HEK293 (cell line): ENCODE measurements around the gene NLGN1.

ENCODE experiments used
- CTCF ChIA-PET: fragments of 350-600 bp; formaldehyde crosslinking; extraction: SDS; loops from one replicate; lab custom pipeline; 2021; ENCODE audit warnings: antibody characterized with exemption; lab: Yijun Ruan, JAX
- POLR2A ChIA-PET: fragments of 300-600 bp; formaldehyde crosslinking; extraction: SDS; loops from one replicate; lab custom pipeline; 2020; ENCODE audit warnings: antibody characterized with exemption, inconsistent platforms; lab: Yijun Ruan, JAX
- H3K27ac ChIP-seq: fragments of 200-500 bp; sonication (Bioruptor generic); 2 replicates; pipeline ENCODE4 v1.5.1; 2014; ENCODE audit warnings: low read depth, low read length, control low read depth, inconsistent platforms; ENCODE audit errors: extremely low read depth
- H3K36me3 ChIP-seq, 2 experiments: fragments of 200-500 bp in 1 of 2; sonication (Bioruptor generic) in 1 of 2; 1 replicate in 1 of 2; 2 replicates in 1 of 2; pipeline ENCODE4 v1.5.1; 2014 to 2017; ENCODE audit warnings: inconsistent platforms in 2 of 2, low read length in 2 of 2; ENCODE audit not compliant: control insufficient read depth in 2 of 2, insufficient read depth in 1 of 2
- H3K4me1 ChIP-seq: fragments of 200-500 bp; sonication (Bioruptor generic); 2 replicates; pipeline ENCODE4 v1.5.1; 2014; ENCODE audit warnings: mild to moderate bottlenecking, low read length, inconsistent platforms; ENCODE audit not compliant: control insufficient read depth, insufficient read depth
- H3K4me3 ChIP-seq: 2 replicates; pipeline ENCODE4 v1.5.1; 2011; ENCODE audit warnings: low read depth, mild to moderate bottlenecking, control low read depth, low read length, moderate library complexity
- H3K9me3 ChIP-seq: fragments of 200-500 bp; sonication (Bioruptor generic); 2 replicates; pipeline ENCODE4 v1.5.1; 2014; ENCODE audit warnings: low read depth, low read length, inconsistent platforms; ENCODE audit not compliant: control insufficient read depth, insufficient read depth
- BCL11A ChIP-seq: fragments of 450-650 bp; formaldehyde crosslinking; IDR thresholded peaks from 2 replicates; pipeline ENCODE4 v1.5.1; 2016; ENCODE audit warnings: low read depth, missing biosample characterization, missing genetic modification characterization
- HOXA7 ChIP-seq: sonication (generic); formaldehyde crosslinking; IDR thresholded peaks from 2 replicates; pipeline ENCODE4 v1.8.1; 2022; ENCODE audit warnings: missing genetic modification reagents, borderline replicate concordance
- HOXD13 ChIP-seq: sonication (generic); formaldehyde crosslinking; IDR thresholded peaks from 2 replicates; pipeline ENCODE4 v1.8.0; 2022; ENCODE audit warnings: missing genetic modification reagents, borderline replicate concordance
- KLF8 ChIP-seq: fragments of 450-650 bp; formaldehyde crosslinking; IDR thresholded peaks from 2 replicates; pipeline ENCODE4 v1.5.1; 2016; ENCODE audit warnings: missing biosample characterization, missing genetic modification characterization
- OSR2 ChIP-seq: fragments of 450-650 bp; formaldehyde crosslinking; IDR thresholded peaks from 2 replicates; pipeline ENCODE4 v1.5.1; 2016; ENCODE audit warnings: missing biosample characterization, missing genetic modification characterization
- ZBTB48 ChIP-seq: fragments of 450-650 bp; formaldehyde crosslinking; IDR thresholded peaks from 2 replicates; pipeline ENCODE4 v1.5.1; 2016; ENCODE audit warnings: missing biosample characterization, missing genetic modification characterization
- ZEB2 ChIP-seq: fragments of 450-650 bp; formaldehyde crosslinking; IDR thresholded peaks from 2 replicates; pipeline ENCODE4 v1.5.1; 2016; ENCODE audit warnings: missing biosample characterization, missing genetic modification characterization
- ZNF112 ChIP-seq: fragments of 450-650 bp; formaldehyde crosslinking; IDR thresholded peaks from 2 replicates; pipeline ENCODE4 v1.5.0; 2017; ENCODE audit warnings: missing biosample characterization, missing genetic modification characterization
- ZNF169 ChIP-seq: fragments of 450-650 bp; formaldehyde crosslinking; IDR thresholded peaks from 2 replicates; pipeline ENCODE4 v1.5.1; 2016; ENCODE audit warnings: missing biosample characterization, missing genetic modification characterization
- ZNF366 ChIP-seq: fragments of 450-650 bp; formaldehyde crosslinking; conservative IDR thresholded peaks from 2 replicates; pipeline ENCODE4 v1.5.1; 2016; ENCODE audit warnings: missing biosample characterization, missing genetic modification characterization
- ZNF555 ChIP-seq: fragments of 450-650 bp; formaldehyde crosslinking; conservative IDR thresholded peaks from 2 replicates; pipeline ENCODE4 v1.5.1; 2017; ENCODE audit warnings: missing biosample characterization, mild to moderate bottlenecking, missing genetic modification characterization, inconsistent platforms
- ZNF560 ChIP-seq: fragments of 450-650 bp; formaldehyde crosslinking; IDR thresholded peaks from 2 replicates; pipeline ENCODE4 v1.5.1; 2017; ENCODE audit warnings: missing biosample characterization, missing genetic modification characterization, borderline replicate concordance
- ZNF561 ChIP-seq: fragments of 450-650 bp; IDR thresholded peaks from 2 replicates; pipeline ENCODE4 v1.5.1; 2018; ENCODE audit warnings: missing biosample characterization, missing genetic modification characterization, borderline replicate concordance
- ZNF645 ChIP-seq: fragments of 450-650 bp; formaldehyde crosslinking; IDR thresholded peaks from 2 replicates; pipeline ENCODE4; 2016; ENCODE audit warnings: missing biosample characterization, missing genetic modification characterization
- ZNF660 ChIP-seq: fragments of 450-650 bp; IDR thresholded peaks from 2 replicates; pipeline ENCODE4 v1.5.1; 2018; ENCODE audit warnings: missing biosample characterization, mild to moderate bottlenecking, missing genetic modification characterization
- ZNF791 ChIP-seq: fragments of 450-650 bp; formaldehyde crosslinking; IDR thresholded peaks from 2 replicates; pipeline ENCODE4 v1.5.1; 2016; ENCODE audit warnings: missing biosample characterization, missing genetic modification characterization
- TF ChIP-seq, protein P1 (sequence below): fragments of 450-650 bp; formaldehyde crosslinking; IDR thresholded peaks from 2 replicates; pipeline ENCODE4 v1.5.1; 2016; ENCODE audit warnings: missing biosample characterization, missing genetic modification characterization
- TF ChIP-seq, protein P2 (sequence below): fragments of 450-650 bp; formaldehyde crosslinking; IDR thresholded peaks from 2 replicates; pipeline ENCODE4 v1.5.1; 2016; ENCODE audit warnings: missing biosample characterization, missing genetic modification characterization
- TF ChIP-seq, protein P3 (sequence below): fragments of 450-650 bp; formaldehyde crosslinking; IDR thresholded peaks from 2 replicates; pipeline ENCODE4 v1.5.1; 2016; ENCODE audit warnings: missing biosample characterization, missing genetic modification characterization
- TF ChIP-seq, protein P4 (sequence below): fragments of 450-650 bp; formaldehyde crosslinking; IDR thresholded peaks from 2 replicates; pipeline ENCODE4 v1.5.1; 2017; ENCODE audit warnings: missing biosample characterization, missing genetic modification characterization

The NLGN1 gene

GRCh38 chr3:174132421-174133042 lies 735.0 kb downstream of the NLGN1 start:
- no peaks in the 10 kb centered on the region for H3K4me1 ChIP-seq
- no peaks in the 10 kb centered on the region for H3K36me3 ChIP-seq
- TF ChIP-seq, protein P1, sequence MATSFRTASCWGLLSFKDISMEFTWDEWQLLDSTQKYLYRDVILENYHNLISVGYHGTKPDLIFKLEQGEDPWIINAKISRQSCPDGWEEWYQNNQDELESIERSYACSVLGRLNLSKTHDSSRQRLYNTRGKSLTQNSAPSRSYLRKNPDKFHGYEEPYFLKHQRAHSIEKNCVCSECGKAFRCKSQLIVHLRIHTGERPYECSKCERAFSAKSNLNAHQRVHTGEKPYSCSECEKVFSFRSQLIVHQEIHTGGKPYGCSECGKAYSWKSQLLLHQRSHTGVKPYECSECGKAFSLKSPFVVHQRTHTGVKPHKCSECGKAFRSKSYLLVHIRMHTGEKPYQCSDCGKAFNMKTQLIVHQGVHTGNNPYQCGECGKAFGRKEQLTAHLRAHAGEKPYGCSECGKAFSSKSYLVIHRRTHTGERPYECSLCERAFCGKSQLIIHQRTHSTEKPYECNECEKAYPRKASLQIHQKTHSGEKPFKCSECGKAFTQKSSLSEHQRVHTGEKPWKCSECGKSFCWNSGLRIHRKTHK (tag by site-specific recombination) = no peak
- ChIA-PET POLR2A (no interaction called here), CTCF (interaction anchor here (1.3 kb wide), 1 partner anchor 17 kb away, joined by 4 read pairs; no protein-coding TSS in a partner anchor)
- no peak overlapping the region for H3K4me3 ChIP-seq
- H3K27ac ChIP-seq = no peak overlapping the region
- no peaks in the 10 kb centered on the region for H3K9me3 ChIP-seq

- TF ChIP-seq ZNF555 (tag by site-specific recombination) = no peak
- TF ChIP-seq ZNF366 = peak; percentile 42; the same call in 1 of the 2 replicates
- TF ChIP-seq, all 188 proteins: peak for 1
- POLR2A ChIA-PET = no interaction called here
- Histone ChIP-seq H3K27ac (no peak overlapping the region), H3K4me1 (no peaks in the 10 kb centered on the region), H3K4me3 (no peak overlapping the region), H3K36me3 (no peaks in the 10 kb centered on the region), H3K9me3 (no peaks in the 10 kb centered on the region)
- CTCF ChIA-PET = no interaction called here
Measured at GRCh38 chr3:174146008-174146407, 748.5 kb downstream of the NLGN1 start.

DNA sequence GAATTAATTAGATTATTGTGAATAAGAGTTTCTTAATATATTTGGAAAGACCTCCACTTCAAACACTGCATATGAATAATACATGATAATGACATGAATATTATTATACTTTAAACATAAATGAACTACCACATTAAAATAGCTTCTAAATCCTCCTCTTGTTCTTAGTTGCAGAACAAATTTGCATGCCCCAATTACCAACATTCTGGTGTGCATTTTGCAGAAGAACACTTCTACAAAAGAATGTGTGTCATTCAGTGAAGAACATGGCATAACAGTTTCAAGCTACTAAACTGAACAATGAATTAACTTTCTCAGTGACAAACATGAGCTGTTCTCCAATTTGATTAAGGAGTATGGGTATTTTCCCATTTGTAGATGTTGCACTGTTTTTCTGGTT lies 750.3 kb downstream of the NLGN1 start:
- Histone ChIP-seq H3K9me3 (no peaks in the 10 kb centered on the region), H3K27ac (no peak overlapping the region), H3K4me1 (no peaks in the 10 kb centered on the region), H3K36me3 (no peaks in the 10 kb centered on the region), H3K4me3 (no peak overlapping the region)
- ChIA-PET POLR2A (no interaction called here), CTCF (interaction anchor here (0.5 kb wide), 1 partner anchor 718 kb away, joined by 3 read pairs; no protein-coding TSS in a partner anchor)
- TF ChIP-seq ZNF169 (tag by site-specific recombination) (no peak), ZNF560 (tag by site-specific recombination) (no peak), ZNF645 (tag by site-specific recombination) (no peak), OSR2 (tag by site-specific recombination) (no peak), ZNF561 (tag by site-specific recombination) (no peak), BCL11A (tag by site-specific recombination) (no peak), ZNF660 (tag by site-specific recombination) (no peak), ZNF791 (tag by site-specific recombination) (no peak), ZEB2 (tag by site-specific recombination) (no peak)

- H3K27ac ChIP-seq = no peak overlapping the region
- ChIA-PET CTCF (no interaction called here), POLR2A (no interaction called here)
- no peaks in the 10 kb centered on the region for H3K4me1 ChIP-seq
- H3K9me3 ChIP-seq = no peaks in the 10 kb centered on the region
- no peaks in the 10 kb centered on the region for H3K36me3 ChIP-seq
- H3K4me3 ChIP-seq = no peak overlapping the region
- TF ChIP-seq, protein P2, sequence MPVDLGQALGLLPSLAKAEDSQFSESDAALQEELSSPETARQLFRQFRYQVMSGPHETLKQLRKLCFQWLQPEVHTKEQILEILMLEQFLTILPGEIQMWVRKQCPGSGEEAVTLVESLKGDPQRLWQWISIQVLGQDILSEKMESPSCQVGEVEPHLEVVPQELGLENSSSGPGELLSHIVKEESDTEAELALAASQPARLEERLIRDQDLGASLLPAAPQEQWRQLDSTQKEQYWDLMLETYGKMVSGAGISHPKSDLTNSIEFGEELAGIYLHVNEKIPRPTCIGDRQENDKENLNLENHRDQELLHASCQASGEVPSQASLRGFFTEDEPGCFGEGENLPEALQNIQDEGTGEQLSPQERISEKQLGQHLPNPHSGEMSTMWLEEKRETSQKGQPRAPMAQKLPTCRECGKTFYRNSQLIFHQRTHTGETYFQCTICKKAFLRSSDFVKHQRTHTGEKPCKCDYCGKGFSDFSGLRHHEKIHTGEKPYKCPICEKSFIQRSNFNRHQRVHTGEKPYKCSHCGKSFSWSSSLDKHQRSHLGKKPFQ (tag by site-specific recombination) = no peak
- TF ChIP-seq ZNF112 (tag by site-specific recombination) (no peak), KLF8 (tag by site-specific recombination) (no peak), ZBTB48 (tag by site-specific recombination) (no peak), HOXD13 (CRISPR knock-in tag) (no peak), ZNF169 (tag by site-specific recombination) (no peak), HOXA7 (CRISPR knock-in tag) (no peak)
- TF ChIP-seq, protein P3, sequence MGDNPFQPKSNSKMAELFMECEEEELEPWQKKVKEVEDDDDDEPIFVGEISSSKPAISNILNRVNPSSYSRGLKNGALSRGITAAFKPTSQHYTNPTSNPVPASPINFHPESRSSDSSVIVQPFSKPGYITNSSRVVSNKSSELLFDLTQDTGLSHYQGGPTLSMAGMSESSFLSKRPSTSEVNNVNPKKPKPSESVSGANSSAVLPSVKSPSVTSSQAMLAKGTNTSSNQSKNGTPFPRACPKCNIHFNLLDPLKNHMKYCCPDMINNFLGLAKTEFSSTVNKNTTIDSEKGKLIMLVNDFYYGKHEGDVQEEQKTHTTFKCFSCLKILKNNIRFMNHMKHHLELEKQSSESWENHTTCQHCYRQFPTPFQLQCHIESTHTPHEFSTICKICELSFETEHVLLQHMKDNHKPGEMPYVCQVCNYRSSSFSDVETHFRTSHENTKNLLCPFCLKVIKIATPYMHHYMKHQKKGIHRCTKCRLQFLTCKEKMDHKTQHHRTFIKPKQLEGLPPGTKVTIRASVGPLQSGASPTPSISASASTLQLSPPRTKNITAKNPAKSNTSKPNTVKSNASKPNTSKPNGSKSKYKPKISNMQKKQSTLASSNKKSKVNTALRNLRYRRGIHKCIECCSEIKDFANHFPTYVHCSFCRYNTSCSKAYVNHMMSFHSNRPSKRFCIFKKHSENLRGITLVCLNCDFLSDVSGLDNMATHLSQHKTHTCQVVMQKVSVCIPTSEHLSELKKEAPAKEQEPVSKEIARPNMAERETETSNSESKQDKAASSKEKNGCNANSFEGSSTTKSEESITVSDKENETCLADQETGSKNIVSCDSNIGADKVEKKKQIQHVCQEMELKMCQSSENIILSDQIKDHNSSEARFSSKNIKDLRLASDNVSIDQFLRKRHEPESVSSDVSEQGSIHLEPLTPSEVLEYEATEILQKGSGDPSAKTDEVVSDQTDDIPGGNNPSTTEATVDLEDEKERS (tag by site-specific recombination) = no peak
- TF ChIP-seq, protein P4, sequence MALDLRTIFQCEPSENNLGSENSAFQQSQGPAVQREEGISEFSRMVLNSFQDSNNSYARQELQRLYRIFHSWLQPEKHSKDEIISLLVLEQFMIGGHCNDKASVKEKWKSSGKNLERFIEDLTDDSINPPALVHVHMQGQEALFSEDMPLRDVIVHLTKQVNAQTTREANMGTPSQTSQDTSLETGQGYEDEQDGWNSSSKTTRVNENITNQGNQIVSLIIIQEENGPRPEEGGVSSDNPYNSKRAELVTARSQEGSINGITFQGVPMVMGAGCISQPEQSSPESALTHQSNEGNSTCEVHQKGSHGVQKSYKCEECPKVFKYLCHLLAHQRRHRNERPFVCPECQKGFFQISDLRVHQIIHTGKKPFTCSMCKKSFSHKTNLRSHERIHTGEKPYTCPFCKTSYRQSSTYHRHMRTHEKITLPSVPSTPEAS (tag by site-specific recombination) = no peak
Measured at GRCh38 chr3:174153871-174154270, 756.3 kb downstream of the NLGN1 start.
